Posterior vena cava (tissue), 2 donors: ENCODE measurements around the gene HLCS. TPM values are rescaled to one million over a fixed set of nuclear protein-coding genes. Genes with fewer than 3 reads are reported as not detected.
A peak's percentile ranks its signal among the peaks of the same experiment; 100 is the strongest.
"Not testable (repeated sequence)": the region's sequence is repeated elsewhere in the genome, so short reads cannot be mapped to it uniquely, and the experiment has no call there.

ENCODE experiments used
- DNase-seq: peaks from one replicate; pipeline ENCODE4 v3.0.0-alpha.2; 2020; ENCODE audit warnings: low spot score
- intact Hi-C, 2 donors: fragments of 100-400 bp; cut with DNase I; formaldehyde crosslinking; loops; one replicate each; pipeline versions ENCODE4 v1.14.1 to v1.14.2; 2022 to 2023
- total RNA-seq, 2 donors: library from RNA; stranded (reverse); fragmentation: NEBNext Ultra II Directional; extraction: Animal tissue kit (Norgen Biotek cat#: 25700); gene quantifications; one replicate each; pipeline ENCODE4 v1.2.1, GENCODE V29; 2021
- donor health status: DM: yes; HTN: yes; CAD: no.
- donor health status: DM: yes; HTN: yes; CAD: no.

The HLCS gene
- total RNA-seq, 2 donors from 2014 or later, result 15.5 to 18.2 TPM

DNA sequence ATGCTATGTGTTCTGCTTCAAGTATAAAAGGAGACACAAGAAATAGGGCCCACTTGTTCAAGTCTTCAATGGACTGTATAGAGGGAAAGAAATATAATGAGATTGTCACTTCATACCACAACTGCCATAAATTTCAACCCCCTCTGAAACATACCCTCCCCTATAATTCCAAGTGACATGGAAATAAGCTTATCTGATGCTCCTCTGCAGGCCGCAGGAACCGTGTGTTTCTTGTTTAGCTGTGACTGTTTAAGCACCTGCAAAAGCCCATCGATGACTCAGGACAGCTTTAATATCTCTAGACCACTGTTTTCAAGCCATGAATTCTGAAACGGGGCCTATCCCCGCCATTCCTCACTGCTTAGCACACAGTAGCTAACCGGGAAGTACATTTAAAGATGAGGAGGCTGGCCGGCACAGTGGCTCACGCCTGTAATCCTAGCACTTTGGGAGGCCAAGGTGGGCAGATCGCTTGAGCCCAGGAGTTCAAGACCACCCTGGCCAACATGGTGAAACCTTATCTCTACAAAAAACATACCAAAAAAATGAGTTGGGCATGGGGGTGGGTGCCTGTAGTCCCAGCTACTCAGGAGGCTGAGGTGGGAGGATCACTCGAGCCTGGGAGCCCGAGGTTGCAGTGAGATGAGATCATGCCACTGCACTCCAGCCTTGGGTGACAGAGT lies 4.2 kb downstream of the HLCS start:
- intact Hi-C loops, result no loop called here

DNA sequence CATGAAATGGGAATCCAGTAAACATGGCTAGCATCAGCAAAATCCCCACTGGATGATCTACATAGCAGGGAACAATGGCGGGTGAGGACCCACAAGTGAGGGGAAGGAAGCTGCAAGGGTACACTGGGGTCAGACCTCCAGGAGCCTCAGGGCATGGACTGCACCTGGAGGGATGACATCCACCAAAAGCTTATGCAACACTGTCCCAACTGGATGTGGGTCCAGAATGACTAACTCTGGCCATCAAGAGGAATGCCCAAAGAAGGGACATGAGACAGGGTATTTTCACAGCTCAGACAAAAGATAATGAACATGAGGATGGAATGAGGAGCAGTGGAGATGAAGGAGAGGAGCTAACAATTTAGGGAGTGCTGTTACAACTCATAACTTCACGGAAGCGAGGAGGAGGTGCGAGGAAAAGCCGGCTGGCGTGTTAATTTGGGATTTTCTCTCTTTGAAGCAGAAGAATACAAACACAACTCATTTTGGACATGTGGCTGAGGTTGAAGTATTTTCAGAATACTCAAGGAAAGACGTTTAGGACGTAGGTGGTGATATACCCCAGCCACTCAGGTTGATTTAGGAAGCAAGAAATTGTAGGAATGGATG lies 5.7 kb downstream of the HLCS start:
- intact Hi-C loops, result no loop called here
- DNase-seq, result no peak

More for the DNA sequence above, 4.2 kb downstream of the HLCS start:
- DNase-seq, result no peak

DNA sequence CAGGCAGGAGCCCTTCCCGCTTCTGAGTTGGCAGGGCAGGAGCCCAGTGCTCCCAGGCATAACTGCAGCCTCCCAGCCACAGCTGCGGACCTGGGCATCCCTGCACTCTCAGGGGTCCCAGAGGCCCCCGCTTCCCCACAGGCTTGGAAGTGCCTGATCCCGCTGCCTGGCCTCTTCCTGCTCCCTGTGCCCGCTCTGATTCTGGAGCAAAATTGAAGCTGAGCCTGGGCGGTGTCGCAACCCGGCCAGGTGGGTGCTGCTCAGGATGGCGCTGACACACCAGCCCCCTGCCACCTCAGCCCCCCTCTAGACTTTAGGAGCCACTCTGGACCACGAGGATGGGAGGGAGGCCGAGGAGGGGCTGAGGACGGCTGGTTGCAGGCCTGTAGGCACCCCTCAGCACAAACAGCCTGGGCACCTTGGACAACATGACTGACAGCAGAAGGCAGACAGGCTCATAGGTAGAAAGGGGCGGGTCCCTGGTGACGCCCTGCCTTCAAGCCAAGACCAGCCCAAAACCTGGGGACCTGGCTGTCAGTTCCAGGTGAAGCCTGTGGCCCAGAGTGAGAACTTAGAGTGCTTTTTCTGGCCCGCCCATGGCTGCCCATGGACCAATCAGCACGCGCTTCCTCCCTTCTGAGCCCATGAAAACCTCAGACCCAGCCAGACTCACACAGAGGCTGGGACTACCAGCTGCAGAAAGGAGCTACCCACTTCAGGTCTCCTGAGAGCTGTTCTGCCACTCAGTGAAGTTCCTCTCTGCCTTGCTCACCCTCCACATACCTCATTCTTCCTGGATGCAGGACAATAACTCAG lies 7.2 kb downstream of the HLCS start:
- intact Hi-C loops, result loop anchor here in 1 of 2 donors (10.0 kb wide), 1 partner anchor 796 kb away; no protein-coding TSS in a partner anchor
- no peak for DNase-seq

DNA sequence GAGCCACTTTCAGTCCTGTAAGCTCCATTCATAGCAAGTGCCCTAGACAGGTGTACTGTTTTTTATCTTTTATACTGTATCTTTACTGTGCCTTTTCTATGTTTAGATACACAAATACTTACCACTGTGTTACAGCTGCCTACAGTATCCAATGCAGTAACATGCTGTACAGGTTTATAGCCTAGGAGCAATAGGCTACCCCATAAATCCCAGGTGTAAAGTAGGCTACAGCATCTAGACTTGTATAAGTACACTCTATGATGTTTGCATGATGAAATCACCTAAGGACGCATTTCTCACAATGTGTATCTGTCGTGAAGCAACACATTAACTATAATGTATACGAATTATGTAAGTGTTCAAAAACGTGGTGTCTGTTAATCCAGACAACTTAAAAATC lies 10.7 kb downstream of the HLCS start:
- no peak for DNase-seq

DNA sequence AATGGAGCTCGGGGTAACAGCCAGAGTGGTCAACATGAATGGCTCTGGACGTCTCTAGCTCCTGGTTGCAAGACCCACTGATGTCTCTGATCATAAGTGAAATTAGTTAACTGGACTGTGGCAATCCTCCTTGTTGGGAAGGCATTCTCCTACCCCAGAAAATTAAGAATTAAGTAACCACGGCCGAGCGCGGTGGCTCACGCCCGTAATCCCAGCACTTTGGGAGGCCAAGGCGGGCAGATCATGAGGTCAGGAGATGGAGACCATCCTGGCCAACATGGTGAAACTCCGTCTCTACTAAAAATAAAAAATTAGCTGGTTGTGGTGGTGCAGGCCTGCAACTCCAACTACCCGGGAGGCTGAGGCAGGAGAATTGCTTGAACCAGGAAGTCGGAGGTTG lies 14.1 kb downstream of the HLCS start:
- not testable (repeated sequence) for DNase-seq
- intact Hi-C loops, result loop anchor here in 1 of 2 donors (10.0 kb wide), 1 partner anchor 802 kb away; no protein-coding TSS in a partner anchor

More for the DNA sequence above, 10.7 kb downstream of the HLCS start:
- intact Hi-C loops, result loop anchor here in 1 of 2 donors (10.0 kb wide), 1 partner anchor 799 kb away; no protein-coding TSS in a partner anchor

DNA sequence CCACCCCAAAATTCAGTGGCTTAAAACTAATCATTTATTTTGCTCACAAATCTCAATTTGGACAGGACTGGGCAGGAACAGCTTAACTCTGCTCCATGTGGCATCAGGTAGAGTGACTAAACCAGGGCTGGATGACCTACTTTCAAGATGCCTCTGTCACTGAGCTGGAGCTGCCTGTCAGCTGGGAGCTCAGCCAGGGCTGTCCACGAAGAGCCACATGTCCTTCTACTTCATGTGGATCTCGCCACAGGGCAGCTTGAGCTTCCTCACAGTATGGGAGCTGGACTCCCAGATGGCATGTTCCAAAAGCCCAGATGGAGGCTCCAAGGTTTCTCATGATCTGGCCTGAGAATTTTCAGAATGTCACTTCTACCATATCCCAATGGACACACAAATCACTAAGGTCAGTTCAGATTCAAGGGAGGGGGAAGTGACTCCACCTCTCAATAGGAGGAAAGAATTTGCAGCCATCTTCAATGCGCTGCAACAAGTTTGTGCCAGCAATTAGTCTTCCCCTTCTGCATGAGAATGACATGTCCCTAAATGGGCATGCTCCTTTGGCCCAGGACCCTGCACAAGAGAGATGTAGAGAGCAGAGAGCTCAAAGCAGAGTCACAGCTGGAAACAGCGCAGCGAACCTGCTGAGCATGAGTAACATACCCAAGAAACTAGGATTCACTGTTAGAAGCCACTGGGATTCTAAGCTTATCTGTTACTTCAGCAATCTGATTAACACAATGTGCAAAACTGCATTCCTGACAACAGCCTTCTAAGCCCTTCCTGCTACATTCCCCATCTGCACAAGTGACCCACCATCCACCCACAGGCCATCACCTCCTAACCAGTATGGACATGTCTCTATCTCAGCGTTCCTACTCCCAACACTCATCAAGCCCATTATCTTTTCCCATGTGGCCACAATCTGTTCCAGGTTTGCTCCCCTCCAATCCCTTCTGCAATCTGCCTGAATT lies 17.0 kb downstream of the HLCS start:
- intact Hi-C loops, result loop anchor here in 1 of 2 donors (10.0 kb wide), 1 partner anchor 805 kb away; no protein-coding TSS in a partner anchor
- no peak for DNase-seq

DNA sequence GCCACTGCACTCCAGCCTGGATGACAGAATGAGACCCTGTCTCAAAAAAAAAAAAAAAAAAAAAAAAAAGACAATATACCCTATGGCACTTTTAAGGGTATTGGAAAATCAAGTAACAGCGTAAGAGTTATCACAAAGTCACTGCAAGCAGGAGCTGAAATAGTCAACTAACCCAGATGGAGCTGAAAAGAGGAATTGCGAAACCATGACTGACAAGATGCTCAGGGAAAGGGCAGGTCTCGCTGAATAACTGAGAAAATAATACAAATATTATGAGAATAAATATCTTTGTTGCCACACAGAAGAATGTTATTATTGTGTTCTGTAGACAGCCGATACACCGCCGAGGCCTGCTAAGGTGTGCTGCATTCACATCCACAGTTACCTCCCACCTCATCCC lies 17.8 kb downstream of the HLCS start:
- intact Hi-C loops, result no loop called here
- no peak for DNase-seq

DNA sequence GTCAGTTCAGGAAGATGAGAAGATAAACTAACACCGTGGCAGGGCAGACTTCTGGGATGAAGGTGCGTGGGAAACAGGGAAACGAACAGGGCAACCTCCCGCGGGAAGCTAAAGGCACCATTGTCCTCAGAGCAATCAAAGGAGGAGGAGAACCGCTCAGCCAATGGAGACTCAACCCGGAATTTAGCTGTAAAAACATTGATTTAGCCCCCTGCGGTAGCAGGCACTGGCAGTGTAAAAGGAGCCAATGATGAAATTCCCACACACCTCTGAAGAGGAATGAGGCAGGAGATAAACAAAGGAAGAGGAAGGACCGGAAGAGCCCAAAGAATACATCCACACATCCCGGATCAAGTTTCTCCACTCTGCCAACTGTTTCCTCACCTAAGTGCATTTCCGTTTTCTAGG lies 19.5 kb downstream of the HLCS start:
- DNase-seq, result no peak
- intact Hi-C loops, result no loop called here

DNA sequence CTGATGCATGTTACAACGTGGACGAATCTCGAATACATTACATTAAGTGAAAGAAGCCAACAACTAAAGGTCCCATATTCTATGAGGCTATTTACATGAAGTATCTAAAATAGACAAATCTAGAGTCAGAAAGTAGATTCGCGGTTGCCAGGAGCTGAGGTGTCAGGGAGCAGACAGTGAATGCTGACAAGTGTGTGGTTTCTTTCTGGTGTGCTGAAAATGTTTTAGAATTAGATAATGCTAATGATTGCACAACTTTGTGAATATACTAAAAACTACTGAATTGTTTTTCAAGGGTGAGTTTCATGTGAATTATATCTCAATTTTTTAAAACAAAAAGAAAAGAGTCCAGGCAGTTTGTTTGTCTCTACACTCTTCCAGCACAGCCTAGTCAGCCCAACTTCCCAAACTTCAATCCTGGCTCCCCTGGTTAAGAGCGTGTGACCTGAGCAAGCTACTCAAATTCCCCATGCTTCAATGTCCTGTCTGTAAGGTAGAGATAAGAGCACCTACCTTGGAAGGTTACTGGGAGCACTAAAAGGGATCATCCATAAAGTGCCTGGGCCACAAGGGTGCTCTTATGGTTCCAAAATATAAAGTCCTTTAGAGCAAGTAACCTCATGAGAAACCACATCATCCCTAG lies 20.9 kb downstream of the HLCS start:
- intact Hi-C loops, result no loop called here
- DNase-seq, result no peak

DNA sequence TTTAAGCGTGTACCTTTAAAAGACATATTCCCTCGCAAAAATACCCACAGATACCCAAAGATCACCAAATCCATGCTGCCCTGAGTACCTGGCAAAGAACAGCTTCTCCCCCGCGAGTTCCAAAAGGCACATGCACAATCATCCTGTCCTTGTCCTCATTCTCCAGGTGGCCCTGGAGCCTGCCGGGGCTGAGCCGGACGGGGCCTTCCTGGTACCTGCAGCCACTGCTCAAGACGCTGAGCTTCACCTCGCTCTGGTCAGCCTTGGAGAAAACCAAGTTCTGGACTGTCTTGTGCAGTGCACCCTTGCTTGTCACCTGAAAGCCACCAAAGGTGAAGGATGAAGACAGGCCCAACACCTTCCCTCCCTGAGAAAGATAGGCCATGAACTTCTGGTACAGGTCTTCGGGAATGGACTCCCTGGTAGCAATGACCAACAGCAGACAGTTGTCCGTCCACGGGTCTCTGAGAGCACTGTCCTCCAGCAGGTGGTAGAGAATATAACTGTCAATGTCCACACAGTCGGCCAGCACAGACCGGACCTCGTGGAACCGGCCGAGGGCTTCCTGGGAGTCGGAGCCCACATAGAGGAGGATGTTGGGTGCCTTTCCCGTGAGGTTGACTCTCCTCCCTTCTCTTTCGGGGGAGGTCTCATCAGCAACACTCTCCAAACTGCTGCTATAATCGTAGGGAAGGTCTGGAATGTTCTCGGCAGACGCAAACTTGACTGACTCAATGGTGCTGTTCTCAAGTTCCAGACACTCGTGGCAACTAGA lies 29.9 kb downstream of the HLCS start:
- intact Hi-C loops, result loop anchor here in 1 of 2 donors (10.0 kb wide), 1 partner anchor 432 kb away; no protein-coding TSS in a partner anchor
- DNase-seq, result no peak

DNA sequence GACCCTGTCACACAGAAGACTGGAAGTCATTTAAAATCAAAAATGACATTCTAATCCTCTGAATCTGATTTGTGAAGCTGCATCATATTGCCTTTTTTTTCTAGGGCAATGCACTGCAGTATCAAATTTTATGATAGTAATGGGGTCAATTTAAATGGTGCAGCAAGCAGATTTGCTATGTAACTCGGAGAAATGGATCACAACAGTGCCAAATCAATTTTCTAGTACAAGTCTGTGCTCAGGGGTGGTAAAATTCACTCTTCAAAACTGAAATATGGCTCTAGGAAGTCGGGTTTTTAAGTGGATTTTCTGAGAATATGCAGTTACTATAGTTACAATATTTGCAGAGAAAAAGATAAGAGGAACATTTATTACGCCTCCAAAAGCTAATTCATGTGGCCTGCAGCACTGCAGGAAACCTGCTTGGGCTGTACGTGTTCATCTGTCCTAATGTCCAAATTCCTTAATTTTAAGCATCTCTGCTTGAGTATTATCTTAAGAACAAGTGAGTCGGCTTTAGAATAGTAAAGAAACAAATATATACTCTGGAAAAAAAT lies 31.5 kb downstream of the HLCS start:
- no peak for DNase-seq
- intact Hi-C loops, result loop anchor here in 1 of 2 donors (10.0 kb wide), 1 partner anchor 430 kb away; no protein-coding TSS in a partner anchor

DNA sequence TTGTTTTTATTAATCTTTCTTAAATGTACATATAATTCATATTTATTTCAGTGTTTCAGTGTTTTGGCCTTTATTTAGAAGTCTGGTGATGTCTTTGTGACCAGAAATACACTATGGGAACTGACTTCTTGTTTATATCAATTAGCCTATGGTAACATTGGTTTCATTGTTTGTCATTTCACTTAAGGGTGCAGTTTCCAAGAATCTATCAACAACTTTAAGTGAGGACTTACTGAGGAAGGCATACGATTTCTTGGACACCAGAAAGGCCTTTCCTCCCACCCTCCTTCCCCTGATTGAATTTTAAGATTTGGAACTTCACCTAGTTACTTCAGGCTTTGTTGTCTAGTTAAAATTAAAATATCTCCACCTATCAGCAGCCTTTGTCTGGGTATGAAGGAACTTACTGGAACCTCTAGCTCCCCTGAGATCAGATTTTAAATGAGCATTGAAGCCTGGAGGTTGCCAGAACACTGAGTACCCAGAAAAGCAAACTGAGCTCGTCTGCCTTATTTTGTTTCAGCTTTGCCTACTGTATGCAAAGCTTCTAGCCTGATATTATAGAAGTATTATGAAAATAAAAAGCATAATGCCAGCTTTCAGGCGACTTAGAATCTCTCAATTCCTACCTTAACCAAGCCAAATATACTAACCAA lies 34.2 kb downstream of the HLCS start:
- no peak for DNase-seq
- intact Hi-C loops, result loop anchor here in 1 of 2 donors (10.0 kb wide), 1 partner anchor 427 kb away; no protein-coding TSS in a partner anchor

DNA sequence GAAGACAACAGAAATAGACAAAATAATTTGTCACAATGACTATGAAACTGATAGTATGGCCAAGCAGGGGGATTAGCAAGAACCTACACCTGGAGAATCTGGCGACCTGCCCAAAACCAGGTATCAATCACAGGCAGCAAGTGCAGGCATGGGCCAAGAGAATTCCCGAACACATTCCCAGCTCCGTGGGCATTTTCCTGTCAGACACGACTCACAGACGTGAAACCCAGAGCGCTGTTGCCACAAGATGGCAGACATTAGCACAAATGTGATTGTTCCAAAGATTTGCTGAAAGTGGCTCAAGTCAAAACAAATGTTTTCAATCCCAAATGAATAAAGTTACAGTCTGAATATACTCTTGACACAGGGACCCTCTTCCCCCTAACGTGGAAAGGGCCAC lies 36.8 kb downstream of the HLCS start:
- intact Hi-C loops, result loop anchor here (1.0 to 10.0 kb wide), 5 partner anchors 60 to 515 kb away; no protein-coding TSS in a partner anchor
- DNase-seq, result no peak

DNA sequence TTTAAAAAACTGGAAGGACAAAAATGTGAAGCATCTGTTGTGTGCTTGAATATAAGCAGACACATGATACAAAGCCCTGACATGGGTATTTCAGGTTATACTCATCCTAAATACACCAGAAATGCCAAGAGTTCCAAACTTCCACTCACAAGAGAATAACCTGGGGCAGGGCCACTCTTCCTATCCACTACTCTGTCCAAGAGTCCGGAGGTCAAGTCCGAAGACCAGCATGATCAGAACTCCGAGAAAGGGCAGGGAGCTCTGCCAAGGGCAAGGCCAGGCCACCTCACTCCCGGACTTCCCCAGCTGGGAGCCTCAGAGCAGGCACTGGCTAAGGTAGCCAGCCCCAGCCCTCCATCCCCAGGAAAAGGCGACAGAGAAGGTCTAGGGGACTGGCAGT lies 37.5 kb downstream of the HLCS start:
- DNase-seq, result no peak
- intact Hi-C loops, result loop anchor here (10.0 kb wide), 4 partner anchors 174 to 514 kb away; no protein-coding TSS in a partner anchor

DNA sequence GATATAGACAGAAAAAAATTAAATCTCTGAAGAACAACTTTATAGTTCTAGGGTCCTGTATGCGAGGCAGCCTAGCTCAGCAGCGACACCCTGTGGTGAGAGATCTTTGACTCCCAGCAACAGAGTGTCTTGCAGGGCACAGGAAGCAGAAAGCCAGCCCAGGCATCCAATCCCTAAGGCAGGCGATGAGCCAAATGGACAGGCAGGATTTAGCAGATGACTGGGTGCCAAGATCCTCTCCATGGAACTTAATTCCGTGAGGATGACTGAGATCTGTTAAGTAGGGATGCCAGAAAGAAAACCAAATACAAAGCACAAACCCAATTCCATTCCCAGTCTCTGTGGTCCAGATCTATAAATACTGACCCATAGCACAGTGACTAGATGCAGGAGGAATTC lies 38.8 kb downstream of the HLCS start:
- peak; percentile 93 for DNase-seq
- intact Hi-C loops, result loop anchor here (10.0 kb wide), 4 partner anchors 173 to 513 kb away; no protein-coding TSS in a partner anchor

DNA sequence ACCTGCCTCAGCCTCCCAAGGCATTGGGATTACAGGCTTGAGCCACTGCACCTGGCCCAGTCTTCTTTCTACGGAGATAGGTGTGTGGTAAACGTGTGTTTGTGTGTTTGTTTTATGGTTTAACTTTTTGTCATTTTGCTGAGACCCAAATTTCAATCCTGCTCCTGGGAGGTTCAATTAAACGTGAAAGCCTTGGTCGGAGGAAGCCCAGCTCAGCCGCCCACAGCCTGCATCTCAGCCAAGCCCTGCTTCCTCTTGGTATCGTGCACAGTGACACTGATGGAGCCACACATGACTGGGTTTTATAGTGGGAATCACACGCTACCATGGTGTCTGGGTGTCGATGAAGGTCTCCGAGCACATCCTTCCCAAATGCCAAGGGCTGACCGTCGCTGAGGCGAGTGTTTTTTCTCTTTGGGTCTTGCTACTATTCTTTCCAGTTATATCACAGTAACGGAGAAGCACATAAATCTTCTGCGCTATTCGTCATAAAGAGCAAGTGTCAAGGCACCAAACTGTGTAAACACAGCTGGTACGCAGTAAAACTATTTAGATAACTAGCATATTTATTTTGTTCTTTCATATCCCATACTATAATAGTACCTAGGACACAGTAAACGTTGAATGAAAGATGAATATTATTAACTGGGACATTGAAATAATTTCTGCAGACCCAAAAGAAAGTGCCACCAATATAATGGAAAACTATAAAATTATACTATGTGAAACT lies 39.3 kb downstream of the HLCS start:
- no peak for DNase-seq
- intact Hi-C loops, result loop anchor here (10.0 kb wide), 4 partner anchors 172 to 512 kb away; no protein-coding TSS in a partner anchor
